Stromal cell of bone marrow (primary cell): Measurements from ENCODE around the gene DCUN1D4.
A peak's percentile ranks its signal among the peaks of the same experiment; 100 is the strongest.

Source experiments
- DNase-seq: peaks from one replicate; pipeline ENCODE4 v3.0.0-alpha.2; 2012; ENCODE audit warnings: low read depth

Gene DCUN1D4

DNA sequence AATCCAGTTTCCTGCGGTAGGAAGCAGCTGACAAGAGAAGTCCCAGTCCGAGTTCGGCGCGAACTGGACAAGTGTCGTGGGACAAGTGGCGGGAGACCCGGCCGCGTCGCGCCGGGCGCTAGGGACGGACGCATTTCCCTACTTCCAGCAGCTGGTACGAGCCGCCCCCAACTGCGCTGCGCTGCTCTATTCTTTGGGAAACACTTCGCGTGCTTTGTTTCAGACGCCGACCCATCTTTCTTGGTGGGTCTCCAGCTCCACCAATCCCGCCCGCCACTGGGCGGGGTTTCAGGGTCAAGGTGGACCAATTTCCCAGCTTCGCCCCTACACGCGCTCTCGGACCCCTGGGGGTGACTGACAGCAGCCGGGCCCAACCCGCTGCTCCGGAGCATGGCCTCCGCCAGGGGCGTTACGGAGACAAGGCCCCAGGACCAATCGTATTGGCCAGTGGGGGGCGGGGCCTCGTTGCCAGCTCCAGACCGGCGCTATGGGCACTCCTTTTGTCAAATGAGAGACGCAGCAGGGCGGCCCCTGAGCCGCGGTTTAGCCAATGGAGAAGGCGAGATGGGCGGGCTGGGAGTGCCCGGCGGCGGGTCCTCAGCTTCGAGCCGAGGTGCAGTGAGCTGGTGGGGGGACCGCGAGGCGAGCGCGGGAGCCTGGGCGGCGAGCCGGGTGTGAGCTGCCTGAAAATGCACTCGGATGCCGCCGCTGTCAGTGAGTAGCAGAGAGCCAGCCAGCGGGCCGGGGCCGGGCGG is at the start of gene DCUN1D4:
Gene DCUN1D4 (plus strand): TSS at position 600 of the 755 bp plus-strand sequence. CDS start 90 bp downstream, at position 690.
- peak; percentile 100 for DNase-seq

DNA sequence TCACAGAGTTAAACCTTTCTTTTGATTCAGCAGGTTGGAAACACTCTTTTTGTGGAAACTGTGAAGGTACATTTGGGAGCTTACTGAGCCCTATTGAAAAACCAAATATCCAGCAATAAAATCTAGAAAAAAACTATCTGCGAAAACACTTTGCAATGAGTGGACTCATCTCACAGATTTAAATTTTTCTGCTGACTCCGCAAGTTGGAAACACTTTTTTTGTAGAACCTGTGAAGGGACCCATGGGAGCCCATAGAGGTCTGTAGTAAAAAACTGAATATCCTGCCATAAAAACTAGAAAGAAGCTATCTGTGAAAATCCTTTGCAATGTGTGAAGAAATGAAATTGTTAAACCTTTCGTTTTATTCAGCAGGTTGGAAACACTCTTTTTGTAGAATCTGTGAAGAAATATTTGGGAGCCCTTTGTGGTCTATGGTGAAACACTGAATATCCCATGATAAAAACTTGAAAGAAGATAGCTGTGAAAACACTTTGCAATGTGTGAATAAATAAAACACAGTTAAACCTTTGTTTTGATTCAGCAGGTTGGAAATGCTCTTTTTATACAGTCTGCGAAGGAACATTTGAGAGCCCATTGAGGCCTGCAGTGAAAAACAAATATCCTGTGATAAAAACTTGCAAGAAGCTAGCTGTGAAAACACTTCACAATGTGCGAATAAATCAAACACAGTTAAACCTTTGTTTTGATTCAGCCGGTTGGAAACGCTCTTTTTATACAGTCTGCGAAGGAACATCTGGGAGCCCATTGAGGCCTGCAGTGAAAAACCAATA is 22.3 kb upstream of the DCUN1D4 start:
- DNase-seq = no peak

DNA sequence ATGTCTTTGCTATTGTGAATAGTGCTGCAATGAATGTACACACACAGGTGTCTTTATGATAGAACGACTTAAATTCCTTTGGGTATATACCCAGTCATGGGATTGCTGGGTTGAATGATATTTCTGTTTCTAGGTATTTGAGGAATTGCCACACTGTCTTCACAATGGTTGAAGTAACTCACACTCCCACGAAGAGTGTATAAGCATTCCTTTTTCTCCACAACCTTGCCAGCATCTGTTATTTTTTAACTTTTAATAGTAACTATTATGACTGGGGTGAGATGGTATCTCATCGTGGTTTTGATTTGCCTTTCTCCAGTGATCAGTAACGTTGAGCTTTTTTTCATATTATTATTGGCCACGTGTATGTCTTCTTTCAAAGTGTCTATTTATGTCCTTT is 17.6 kb upstream of the DCUN1D4 start:
- DNase-seq = no peak

DNA sequence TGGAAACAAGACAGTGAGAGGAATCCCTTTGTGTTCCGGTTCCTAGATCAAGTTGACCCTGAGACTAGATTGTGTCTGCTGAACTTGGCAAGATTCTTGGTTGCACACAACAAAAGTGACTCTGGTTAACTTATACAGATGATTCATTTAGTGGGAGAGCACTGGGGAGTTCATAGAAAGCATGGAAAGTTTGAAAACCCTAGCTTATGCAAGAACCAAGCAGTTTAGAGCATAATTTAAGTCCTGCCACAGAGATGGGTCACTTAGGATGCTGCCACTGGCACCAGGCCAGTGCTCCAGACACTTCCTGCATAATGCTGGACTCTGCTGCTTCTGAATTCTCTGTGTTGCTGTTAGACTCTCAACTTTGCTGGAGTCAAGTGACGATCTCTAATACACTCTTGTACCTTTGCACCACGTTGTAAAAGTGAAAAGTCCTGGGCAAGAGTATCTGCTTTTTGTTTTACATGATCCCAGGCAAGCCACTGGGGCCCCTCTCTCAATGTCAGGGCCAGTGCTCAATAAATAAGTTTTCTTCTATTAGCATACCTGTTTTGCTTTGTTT is 12.7 kb upstream of the DCUN1D4 start:
- DNase-seq = no peak

DNA sequence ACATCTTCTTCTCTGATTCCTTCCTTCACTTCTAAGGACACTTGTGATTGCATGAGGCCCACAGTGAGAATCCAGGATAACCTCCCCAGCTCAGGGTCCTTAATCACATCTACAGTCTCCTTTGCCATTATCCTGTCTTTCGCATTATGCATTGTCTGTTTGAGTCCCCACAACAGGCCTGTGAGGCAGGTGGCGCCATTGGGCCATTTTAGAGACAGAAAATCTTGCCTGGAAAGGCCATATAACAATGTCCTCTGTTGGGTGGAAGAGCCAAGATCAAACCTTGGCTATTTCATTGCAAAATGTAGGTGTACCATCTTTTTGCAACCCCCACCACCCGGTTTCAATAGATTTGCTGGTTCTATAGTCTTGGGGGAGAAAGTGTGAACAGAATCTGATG is 11.8 kb upstream of the DCUN1D4 start:
- DNase-seq = peak; percentile 49

DNA sequence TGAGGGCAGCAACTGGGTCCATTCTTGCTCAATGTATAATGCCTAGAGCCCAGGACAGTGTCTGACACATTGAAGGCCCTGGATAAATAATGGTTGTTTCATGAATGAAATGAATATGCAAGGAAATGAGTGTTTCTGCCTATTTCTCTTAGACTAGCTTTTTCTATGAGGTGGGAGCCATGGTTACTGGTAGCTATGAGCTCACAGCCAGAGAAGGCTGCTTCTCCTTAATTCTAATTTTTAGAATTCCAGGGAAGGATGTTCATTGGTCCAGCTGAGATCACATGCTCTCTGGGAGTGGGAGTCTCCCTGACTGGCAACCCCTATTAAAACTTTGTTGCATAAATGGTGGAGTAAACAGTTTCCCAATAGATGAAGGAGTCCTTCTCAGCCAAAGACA is 9.7 kb upstream of the DCUN1D4 start:
- DNase-seq = no peak

DNA sequence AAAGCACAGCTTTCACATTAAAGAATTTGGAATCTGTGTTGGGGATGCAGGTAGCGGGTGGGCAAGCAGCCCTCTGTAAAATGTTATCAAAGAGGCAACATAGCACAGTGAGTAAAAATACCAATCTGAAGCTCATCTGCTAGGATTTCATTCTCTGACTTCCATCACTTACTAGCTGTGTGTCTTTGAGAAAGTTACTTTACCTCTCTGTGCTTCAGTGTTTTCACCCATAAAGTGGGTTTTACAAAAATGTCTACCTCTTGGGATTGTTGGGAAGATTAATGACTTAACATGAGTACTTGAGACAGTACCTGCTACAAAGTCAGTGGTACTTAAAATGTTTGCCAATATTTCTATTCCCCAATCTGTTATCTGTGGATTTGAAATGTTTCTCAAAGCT is 7.9 kb upstream of the DCUN1D4 start:
- DNase-seq = no peak

DNA sequence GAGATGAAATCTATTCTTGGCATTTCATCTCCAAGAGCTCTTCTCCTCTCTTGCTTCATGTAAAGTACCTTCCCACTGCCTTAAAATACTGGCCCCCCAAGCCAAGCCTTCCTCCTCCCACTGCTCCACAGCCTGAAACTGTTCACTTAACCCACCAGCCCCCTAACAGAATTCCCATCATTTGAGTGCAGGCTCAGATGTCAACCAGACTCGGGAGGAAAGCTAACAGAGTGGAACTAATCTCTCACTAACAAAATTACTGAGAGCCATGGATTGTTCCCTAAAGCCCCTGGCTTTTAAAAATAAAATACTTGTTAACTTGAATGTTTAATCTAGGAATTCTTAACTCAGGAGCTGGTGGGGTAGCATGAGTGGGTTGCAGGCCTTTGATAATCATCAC is 7.1 kb upstream of the DCUN1D4 start:
- no peak for DNase-seq

DNA sequence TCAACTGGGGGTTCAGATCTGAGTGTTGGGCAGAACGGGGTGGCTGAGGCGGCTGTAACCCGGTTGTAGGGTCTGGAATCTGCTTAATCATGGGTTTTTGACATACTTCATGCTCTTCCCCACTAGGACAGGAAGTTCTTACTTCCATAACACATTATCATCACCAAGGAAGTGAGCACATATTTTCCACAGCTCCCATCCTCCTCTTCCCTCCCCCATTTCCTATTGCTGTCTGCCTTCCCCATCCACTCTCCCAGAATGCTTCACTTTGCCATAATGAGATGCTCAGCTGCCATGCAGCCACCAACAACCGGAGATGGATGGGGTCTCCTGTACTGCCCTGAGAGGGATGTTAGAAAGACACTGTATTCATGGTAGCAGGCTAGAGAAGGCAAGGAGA is 6.4 kb upstream of the DCUN1D4 start:
- DNase-seq = no peak

DNA sequence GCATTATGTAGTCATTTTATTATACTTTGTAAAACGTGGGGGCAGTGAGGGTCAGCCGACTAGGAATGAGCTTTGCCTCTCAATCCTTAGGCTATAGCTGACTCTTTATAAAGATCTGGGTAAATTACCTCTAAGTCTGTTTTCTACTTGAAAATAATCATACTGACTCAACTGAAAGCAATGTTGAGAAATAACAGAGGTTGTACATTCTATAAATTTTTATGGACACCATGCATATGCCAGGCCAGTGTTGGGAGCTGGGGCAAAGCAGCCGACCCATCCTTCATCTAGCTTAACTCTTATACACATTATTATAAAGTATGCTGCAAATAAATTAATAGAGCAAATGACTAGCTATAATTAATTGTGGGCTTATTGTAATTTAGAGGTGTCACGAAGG is 2.2 kb upstream of the DCUN1D4 start:
- DNase-seq = no peak

DNA sequence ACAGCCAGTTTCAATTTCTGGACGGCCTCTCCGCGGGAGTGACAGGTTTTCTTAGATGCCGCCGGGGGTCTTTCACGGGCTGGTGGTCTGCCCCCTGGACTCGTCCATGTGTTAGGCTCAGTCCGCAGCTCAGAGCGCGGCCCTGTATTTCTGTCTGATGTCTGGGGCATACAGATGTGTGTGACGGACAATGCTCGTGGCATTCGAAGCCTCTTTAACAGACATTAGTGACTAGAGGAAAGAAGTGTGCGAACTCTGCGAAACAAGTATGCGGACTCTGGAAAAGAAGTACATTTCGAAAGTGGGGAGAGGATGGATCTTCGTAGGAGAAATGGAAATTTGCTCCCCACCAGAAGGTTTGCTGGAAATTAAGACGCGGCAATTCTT is 793 bp upstream of the DCUN1D4 start:
- DNase-seq = no peak

DNA sequence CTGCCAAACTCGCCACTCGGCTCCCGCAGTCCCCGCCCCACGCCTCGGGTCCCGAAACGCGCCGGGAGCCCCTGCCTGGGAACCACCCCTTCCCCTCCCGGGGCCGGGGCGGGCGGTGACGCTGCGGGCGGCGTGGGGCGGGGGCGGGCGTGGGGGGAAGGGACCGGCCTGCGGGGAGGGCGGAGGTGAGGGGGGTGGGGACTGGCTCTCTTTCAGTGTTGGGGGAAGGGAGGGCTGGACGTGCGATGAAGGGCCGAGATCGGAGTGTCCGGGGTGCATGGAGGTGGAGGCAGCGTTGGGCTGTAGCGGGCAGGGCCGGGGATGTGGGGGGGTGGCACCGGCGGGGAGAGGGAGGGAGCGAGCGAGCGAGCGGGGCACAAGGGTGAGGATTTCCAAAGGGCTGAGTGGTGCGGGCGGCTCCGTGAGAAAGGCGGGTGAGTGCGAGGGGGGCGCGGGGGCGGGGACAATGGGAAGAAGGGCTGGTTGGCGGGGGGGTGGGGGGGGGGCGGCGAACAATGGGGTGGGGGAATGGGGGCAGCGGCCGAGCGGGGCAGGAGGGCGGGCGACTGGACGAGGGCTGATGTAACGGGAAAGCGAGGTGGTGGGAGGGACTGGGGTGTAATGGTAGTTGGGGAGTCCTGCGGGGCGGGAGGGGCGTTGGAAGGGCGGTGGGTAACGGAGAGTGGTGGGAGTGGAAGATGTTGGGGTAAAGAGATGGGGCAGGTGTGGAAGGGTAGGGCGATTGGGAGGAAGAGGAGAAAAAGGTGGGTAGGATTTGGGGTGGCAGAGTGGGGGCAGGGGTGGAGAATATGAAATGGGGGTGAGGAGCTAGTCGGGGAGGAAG is 578 bp downstream of the DCUN1D4 start:
- DNase-seq = no peak

DNA sequence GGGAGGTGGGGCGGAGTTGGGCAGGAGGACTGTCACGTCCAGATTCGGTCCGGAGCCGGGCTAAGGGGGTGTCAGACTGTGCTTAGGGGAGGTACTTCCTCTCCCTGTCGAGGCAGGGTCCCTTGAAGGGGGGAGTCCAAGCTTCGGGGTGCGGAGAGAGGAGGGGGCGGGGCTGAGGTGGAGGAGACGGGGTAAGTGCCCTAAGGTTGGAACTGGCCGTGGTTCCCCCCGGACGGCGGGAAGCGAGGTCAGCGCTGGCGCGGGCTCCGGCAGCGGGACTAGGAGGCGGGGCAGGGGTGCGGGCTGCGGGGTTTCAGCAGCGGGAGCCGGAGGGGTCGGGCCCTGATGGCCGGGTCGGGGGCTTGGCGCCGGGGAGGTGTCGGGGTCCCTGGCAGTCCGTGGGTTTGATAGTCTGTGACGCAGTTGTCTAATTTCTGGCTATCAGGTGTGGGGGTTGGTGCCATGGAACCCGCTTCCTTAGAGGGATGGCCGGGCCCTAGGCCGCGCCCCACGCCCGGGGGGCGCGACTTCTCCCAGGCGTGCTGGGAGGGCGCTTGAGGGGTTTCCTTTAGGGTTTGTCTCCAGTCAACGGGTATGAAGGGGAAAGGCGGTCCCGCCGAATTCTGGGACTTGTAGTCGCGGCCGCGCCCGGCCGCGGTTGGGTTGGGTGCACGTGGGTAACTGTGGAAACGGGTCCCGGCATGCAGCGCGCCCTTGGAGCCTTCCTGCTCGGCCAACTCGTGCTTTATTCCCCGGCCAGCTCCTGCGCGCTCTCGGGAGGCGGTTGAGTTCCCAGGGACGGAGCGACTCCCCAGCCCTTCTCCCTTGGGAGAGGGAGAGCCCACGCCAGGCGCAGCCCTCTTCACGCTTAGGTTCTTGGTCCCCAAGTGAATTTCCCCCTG is 1.5 kb downstream of the DCUN1D4 start:
- peak; percentile 86 for DNase-seq

DNA sequence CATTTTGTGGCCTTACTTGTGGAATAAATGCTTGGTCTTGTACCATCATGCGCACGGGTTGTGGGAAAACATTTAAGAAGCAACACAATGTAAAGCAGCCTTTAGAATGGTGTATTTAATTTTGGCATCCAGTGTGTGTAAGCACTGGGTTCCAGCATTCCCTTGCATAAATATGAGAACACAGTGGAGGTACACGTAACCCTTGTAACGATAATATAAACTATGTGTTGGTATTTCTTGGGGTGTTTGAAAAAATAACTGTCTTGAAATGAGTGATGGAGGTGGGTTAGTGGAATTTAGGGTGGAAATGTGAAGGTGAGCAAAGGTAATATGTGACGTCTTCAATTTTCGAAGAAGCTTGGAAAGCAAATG is 2.1 kb downstream of the DCUN1D4 start:
- DNase-seq = no peak

DNA sequence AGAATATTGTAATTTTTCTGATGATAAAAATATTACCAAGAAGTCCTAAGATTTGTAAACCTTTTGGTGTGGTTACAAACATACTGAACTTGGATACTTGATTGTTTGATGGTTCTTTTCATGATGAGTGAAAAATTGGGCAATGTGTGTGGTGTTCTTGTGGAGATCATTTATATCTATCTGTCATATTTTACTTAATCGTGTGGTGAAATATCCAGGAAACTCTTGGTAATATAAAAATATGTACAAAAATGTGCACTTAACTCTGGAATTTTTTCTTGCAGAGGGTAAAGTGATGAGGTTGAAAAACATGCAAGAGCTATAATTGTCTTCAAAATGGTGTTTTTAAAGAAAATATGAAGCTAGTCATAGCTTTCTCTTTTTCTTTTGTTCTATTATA is 2.8 kb downstream of the DCUN1D4 start:
- DNase-seq = no peak

DNA sequence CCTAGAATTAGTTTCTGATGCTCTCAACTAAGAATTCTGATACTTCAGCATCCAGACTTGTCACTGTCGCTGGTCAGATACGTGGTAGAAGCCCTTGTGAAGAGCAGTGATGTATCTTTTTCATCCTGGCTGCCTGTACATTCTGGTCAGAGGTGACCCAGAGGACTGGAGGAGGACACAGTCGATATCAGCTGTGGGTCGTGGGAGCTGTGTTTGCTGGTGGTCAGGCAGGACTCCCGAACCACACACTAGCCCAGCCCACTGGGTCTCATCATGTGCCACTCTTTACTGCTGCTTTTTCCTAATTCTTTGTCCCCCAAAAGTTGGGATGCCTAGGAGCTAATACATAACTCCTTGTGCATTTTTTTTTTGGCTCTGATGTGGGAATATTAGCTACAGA is 6.5 kb downstream of the DCUN1D4 start:
- no peak for DNase-seq

DNA sequence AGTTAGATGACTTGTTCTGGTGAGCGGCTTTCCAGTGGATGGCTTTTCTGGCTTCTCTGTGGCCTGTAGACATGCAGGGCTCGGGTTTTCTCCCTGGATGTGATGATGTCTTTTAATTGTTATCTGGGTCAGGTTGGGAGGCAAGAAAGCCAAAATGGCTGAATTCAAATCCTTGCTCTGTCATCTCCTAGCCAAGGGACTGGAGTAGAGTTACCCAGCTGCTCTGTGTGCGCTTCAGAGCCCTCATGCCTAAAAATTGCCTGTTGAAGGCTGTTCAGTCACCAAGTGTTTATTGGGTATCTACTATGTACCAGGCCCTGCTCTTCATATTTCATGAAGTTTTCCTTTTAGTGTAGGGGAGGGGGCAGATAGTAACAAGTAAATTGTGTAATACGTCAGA is 7.3 kb downstream of the DCUN1D4 start:
- no peak for DNase-seq

DNA sequence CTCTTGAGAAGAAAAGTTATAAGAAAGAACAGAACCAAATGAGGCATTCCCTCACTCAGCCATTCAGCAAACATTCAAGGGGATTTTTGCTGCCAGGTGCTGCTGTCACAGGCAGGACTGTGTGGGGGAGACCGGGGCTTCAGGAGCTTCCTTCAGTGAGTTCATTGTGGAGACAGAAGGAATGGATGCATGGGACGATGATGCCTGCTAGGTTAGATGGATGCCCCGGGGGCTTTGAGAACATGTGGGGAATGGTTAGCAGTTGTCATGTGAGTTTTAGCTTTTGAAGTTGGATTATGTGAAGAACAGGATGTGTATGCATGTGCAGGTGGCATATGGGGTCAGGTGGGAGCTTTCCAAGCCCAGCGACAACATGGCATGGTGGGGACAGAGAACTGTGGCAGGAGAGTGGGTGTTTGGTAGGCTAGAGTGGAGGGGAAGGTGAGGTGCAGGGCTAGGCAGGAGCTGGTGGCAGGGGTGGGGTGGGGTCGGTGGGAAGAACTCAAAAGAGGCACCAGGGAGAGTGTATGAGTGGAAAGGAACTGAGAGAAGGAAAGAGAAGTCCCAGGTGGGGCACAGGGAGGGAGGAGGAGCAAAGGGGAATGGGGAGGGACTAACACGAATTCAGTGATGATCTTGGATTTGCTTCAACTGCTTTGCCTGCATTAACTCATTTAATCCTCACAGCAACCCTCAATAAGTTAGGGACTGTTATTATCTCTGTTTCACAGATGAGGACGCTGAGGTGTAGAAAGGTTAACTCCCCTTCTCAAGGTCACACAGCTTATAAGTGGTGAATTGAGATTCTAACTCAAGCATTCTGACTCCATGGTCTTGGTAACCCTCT is 8.4 kb downstream of the DCUN1D4 start:
- no peak for DNase-seq

DNA sequence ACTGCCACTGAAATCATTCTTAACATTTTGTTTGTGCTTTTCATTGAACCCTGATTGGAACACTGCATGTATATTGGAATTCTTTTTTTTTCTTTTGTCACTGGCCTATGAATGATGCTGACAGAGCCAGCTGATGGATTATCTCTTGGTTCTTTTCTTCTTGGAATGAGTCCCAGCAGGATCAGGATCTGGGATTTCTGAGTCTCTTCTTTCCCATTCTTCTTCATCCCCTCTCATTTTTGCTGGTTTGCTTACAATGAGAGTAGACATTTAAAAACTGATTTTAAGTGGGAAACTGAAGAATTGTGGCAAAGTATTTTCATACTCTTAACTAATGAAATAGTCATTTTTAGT is 9.0 kb downstream of the DCUN1D4 start:
- no peak for DNase-seq

DNA sequence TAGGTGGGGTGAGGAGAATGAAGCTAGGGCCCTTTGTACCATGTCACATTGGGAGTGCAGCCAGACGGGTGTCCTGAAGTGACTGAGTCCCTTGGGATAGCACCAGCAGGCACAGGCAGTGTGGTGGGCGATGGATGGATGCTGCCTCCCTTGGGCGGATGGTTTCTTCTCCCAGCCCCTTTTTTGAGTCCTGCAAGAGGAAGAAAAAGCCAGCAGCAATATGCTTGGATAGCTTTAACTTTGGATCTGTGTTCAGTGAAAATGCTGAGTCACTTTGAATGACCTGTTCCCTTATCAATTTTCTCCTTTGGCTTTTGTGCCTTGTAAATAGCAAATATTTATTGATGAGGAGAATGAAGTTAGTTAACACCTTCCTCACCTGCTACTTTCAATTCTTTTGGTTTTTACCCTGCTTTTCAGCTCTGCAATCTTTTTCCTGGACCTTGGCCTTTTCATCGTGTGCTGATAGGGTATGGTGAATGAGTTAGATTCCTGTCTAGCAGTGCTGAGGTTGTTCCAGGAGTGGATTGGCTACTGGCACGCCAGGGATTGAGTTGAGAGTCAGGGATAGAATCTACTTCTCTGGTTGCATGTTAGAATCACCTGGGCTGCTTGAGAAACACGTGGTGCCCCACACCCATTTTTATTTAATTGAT is 10.2 kb downstream of the DCUN1D4 start:
- DNase-seq = no peak
